Small intestine (tissue), 7 donors: ENCODE results near the gene UBL4A. TPM values are rescaled to one million over a fixed set of nuclear protein-coding genes. Genes with fewer than 3 reads are reported as not detected.

Experiments
- DNase-seq, 2 donors: peaks; one replicate each; pipeline versions ENCODE4 v3.0.0 to v3.0.0-alpha.2; 2013
- FAIRE-seq: peaks from 2 replicates; lab custom pipeline; 2012; peaks lifted over from hg19 to GRCh38; lab: Jason Lieb, UNC
- H3K27ac ChIP-seq, 3 donors: one replicate each; pipeline ENCODE4 v1.5.1; 2013; ENCODE audit warnings: low read length in 2 of 3, mild to moderate bottlenecking in 2 of 3, control low read depth in 1 of 3, inconsistent platforms in 1 of 3, low read depth in 1 of 3, moderate library complexity in 1 of 3
- H3K27me3 ChIP-seq, 3 donors: one replicate each; pipeline ENCODE4 v1.6.1; 2013; ENCODE audit warnings: low read length in 3 of 3, inconsistent platforms in 1 of 3; ENCODE audit not compliant: control insufficient read depth in 3 of 3, insufficient read depth in 3 of 3
- H3K36me3 ChIP-seq, 3 donors: one replicate each; pipeline ENCODE4 v1.6.1; 2013; ENCODE audit warnings: low read length in 3 of 3, inconsistent platforms in 1 of 3, low read depth in 1 of 3, mild to moderate bottlenecking in 1 of 3, moderate library complexity in 1 of 3; ENCODE audit not compliant: control insufficient read depth in 3 of 3, insufficient read depth in 2 of 3
- H3K4me1 ChIP-seq, 3 donors: one replicate each; pipeline ENCODE4 v1.6.1; 2013; ENCODE audit warnings: low read length in 2 of 3, inconsistent platforms in 1 of 3, low read depth in 1 of 3, mild to moderate bottlenecking in 1 of 3, moderate library complexity in 1 of 3; ENCODE audit not compliant: control insufficient read depth in 3 of 3, insufficient read depth in 2 of 3
- H3K4me3 ChIP-seq, 3 donors: one replicate each; pipeline ENCODE4 v1.5.1; 2013; ENCODE audit warnings: low read length in 3 of 3, control low read depth in 1 of 3, inconsistent platforms in 1 of 3, low read depth in 1 of 3, mild to moderate bottlenecking in 1 of 3, moderate library complexity in 1 of 3
- H3K9me3 ChIP-seq, 2 donors: one replicate each; pipeline ENCODE4 v1.6.1; 2013; ENCODE audit warnings: low read depth in 1 of 2, low read length in 1 of 2; ENCODE audit not compliant: control insufficient read depth in 2 of 2, insufficient read depth in 1 of 2
- WGBS, 3 donors: extraction: QIAGEN DNeasy Blood & Tissue Kit; methylation state at CpG; one replicate each; pipeline ENCODE4 v1.1.7; 2013; 5-methylcytosine and 5-hydroxymethylcytosine counted together
- polyA plus RNA-seq, 4 donors: library from polyadenylated mRNA; stranded (reverse) in 3 of 4; unstranded in 1 of 4; fragments of 200-250 nt in 3 of 4; fragments of 120-200 nt in 1 of 4; gene quantifications; one replicate each; pipeline versions ENCODE4 v1.2.1 to v1.2.3, GENCODE V29; 2013
- donor health status: healthy with polysubstance abuse.
- donor health status: control.
- donor health status: control.
- donor health status: Bipolar disorder and iron deficiency.
- donor health status: healthy.

The UBL4A gene
- polyA plus RNA-seq, 4 donors: 23.8 to 32.3 (median 28.3) TPM

- no peaks in the 10 kb centered on the region for H3K27me3 ChIP-seq
- WGBS, 3 donors: 48 to 74% (median 64%) methylated on average over 14 to 28 of the region's 28 CpGs
- DNase-seq: peak in 1 of 2 donors; percentile 51
- H3K36me3 ChIP-seq: peaks cover 0 to 63% (median 2%) of the 10 kb centered on the region in 3 donors
- H3K4me1 ChIP-seq: no peaks in the 10 kb centered on the region
- no peaks in the 10 kb centered on the region for H3K9me3 ChIP-seq
- H3K4me3 ChIP-seq: no peak overlapping the region
- FAIRE-seq: no peak
- H3K27ac ChIP-seq: no peak overlapping the region
Observed at GRCh38 chrX:154472685-154473632, 13.5 kb downstream of the UBL4A start.

GRCh38 chrX:154471839-154472684 lies 14.4 kb downstream of the UBL4A start:
- 65 to 75% (median 67%) methylated on average over 9 to 23 of the region's 23 CpGs for WGBS, 3 donors
- H3K4me1 ChIP-seq: no peaks in the 10 kb centered on the region
- no peaks in the 10 kb centered on the region for H3K9me3 ChIP-seq
- H3K4me3 ChIP-seq: no peak overlapping the region
- peak; percentile 21 to 32 for DNase-seq
- no peak for FAIRE-seq
- peaks cover 0 to 71% (median 2%) of the 10 kb centered on the region in 3 donors for H3K36me3 ChIP-seq
- H3K27me3 ChIP-seq: no peaks in the 10 kb centered on the region
- H3K27ac ChIP-seq: no peak overlapping the region

- Histone ChIP-seq H3K27me3 (no peaks in the 10 kb centered on the region), H3K9me3 (no peaks in the 10 kb centered on the region), H3K27ac (no peak overlapping the region), H3K4me3 (no peak overlapping the region), H3K4me1 (no peaks in the 10 kb centered on the region), H3K36me3 (peaks cover 0 to 77% (median 2%) of the 10 kb centered on the region in 3 donors)
- FAIRE-seq: no peak
- WGBS, 3 donors: 91 to 93% (median 93%) methylated on average over 13 to 23 of the region's 23 CpGs
- no peak for DNase-seq
Observed at GRCh38 chrX:154470914-154471568, 15.4 kb downstream of the UBL4A start.

GRCh38 chrX:154470434-154470833 lies 16.0 kb downstream of the UBL4A start:
- H3K4me1 ChIP-seq: no peaks in the 10 kb centered on the region
- DNase-seq (no peak), FAIRE-seq (no peak)
- H3K9me3 ChIP-seq: no peaks in the 10 kb centered on the region
- no peak overlapping the region for H3K4me3 ChIP-seq
- no peaks in the 10 kb centered on the region for H3K27me3 ChIP-seq
- H3K27ac ChIP-seq: no peak overlapping the region
- 92 to 97% (median 94%) methylated on average over 13 to 14 of the region's 14 CpGs for WGBS, 3 donors
- peaks cover 0 to 83% (median 2%) of the 10 kb centered on the region in 3 donors for H3K36me3 ChIP-seq

- H3K27me3 ChIP-seq: no peaks in the 10 kb centered on the region
- DNase-seq (no peak), FAIRE-seq (no peak)
- no peaks in the 10 kb centered on the region for H3K4me1 ChIP-seq
- H3K4me3 ChIP-seq: no peak overlapping the region
- 93 to 95% (median 94%) methylated on average over 10 to 18 of the region's 18 CpGs for WGBS, 3 donors
- H3K27ac ChIP-seq: no peak overlapping the region
- peaks cover 0 to 87% (median 2%) of the 10 kb centered on the region in 3 donors for H3K36me3 ChIP-seq
- H3K9me3 ChIP-seq: no peaks in the 10 kb centered on the region
Observed at GRCh38 chrX:154469880-154470279, 16.5 kb downstream of the UBL4A start.

GRCh38 chrX:154469114-154469513 lies 17.3 kb downstream of the UBL4A start:
- Histone ChIP-seq H3K9me3 (no peaks in the 10 kb centered on the region), H3K36me3 (peaks cover 0 to 94% (median 2%) of the 10 kb centered on the region in 3 donors), H3K27me3 (no peaks in the 10 kb centered on the region), H3K4me3 (no peak overlapping the region), H3K27ac (no peak overlapping the region), H3K4me1 (no peaks in the 10 kb centered on the region)
- WGBS, 3 donors: 80 to 93% (median 90%) methylated on average over 9 of the region's 9 CpGs
- no peak for FAIRE-seq
- no peak for DNase-seq

- FAIRE-seq: no peak
- no peaks in the 10 kb centered on the region for H3K9me3 ChIP-seq
- H3K36me3 ChIP-seq: peaks cover 0 to 95% (median 2%) of the 10 kb centered on the region in 3 donors
- H3K4me3 ChIP-seq: no peak overlapping the region
- 95 to 98% (median 97%) methylated on average over 18 to 23 of the region's 23 CpGs for WGBS, 3 donors
- no peak for DNase-seq
- H3K27ac ChIP-seq: no peak overlapping the region
- no peaks in the 10 kb centered on the region for H3K27me3 ChIP-seq
- no peaks in the 10 kb centered on the region for H3K4me1 ChIP-seq
Observed at GRCh38 chrX:154468217-154468616, 18.2 kb downstream of the UBL4A start.

- FAIRE-seq: no peak
- DNase-seq: no peak
- H3K36me3 ChIP-seq: peaks cover 0 to 95% (median 2%) of the 10 kb centered on the region in 3 donors
Observed at GRCh38 chrX:154467556-154467955, 18.9 kb downstream of the UBL4A start.

More at GRCh38 chrX:154467556-154467955, 18.9 kb downstream of the UBL4A start:
- no peaks in the 10 kb centered on the region for H3K27me3 ChIP-seq
- no peaks in the 10 kb centered on the region for H3K9me3 ChIP-seq
- 96 to 97% (median 96%) methylated on average over 19 to 21 of the region's 21 CpGs for WGBS, 3 donors
- H3K4me1 ChIP-seq: no peaks in the 10 kb centered on the region
- no peak overlapping the region for H3K27ac ChIP-seq
- H3K4me3 ChIP-seq: no peak overlapping the region
